ENCODE results near the gene PRR30. TPM values are rescaled to one million over a fixed set of nuclear protein-coding genes. Genes with fewer than 3 reads are reported as not detected.
A peak's percentile ranks its signal among the peaks of the same experiment; 100 is the strongest.

The PRR30 gene
- total RNA-seq, 4 donors from 2014 or later = not detected

- TF ChIP-seq POLR2A (IDR thresholded peaks at IDR 0.05) = no peak
- TF ChIP-seq, protein P1, sequence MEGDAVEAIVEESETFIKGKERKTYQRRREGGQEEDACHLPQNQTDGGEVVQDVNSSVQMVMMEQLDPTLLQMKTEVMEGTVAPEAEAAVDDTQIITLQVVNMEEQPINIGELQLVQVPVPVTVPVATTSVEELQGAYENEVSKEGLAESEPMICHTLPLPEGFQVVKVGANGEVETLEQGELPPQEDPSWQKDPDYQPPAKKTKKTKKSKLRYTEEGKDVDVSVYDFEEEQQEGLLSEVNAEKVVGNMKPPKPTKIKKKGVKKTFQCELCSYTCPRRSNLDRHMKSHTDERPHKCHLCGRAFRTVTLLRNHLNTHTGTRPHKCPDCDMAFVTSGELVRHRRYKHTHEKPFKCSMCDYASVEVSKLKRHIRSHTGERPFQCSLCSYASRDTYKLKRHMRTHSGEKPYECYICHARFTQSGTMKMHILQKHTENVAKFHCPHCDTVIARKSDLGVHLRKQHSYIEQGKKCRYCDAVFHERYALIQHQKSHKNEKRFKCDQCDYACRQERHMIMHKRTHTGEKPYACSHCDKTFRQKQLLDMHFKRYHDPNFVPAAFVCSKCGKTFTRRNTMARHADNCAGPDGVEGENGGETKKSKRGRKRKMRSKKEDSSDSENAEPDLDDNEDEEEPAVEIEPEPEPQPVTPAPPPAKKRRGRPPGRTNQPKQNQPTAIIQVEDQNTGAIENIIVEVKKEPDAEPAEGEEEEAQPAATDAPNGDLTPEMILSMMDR (IDR thresholded peaks at IDR 0.05) = no peak
- Histone ChIP-seq H3K27ac (no peak overlapping the region), H3K36me3 (peaks cover 0 to 21% (median 0%) of the 10 kb centered on the region in 3 donors), H3K4me3 (no peak overlapping the region), H3K9me3 (no peaks in the 10 kb centered on the region), H3K27me3 (no peaks in the 10 kb centered on the region), H3K4me1 (peaks cover 0 to 13% (median 7%) of the 10 kb centered on the region in 4 donors)
- no peak for DNase-seq
These were observed 3.7 kb downstream of the PRR30 start for GRCh38 chr2:27135478-27135955.

- no peak for DNase-seq
- H3K36me3 ChIP-seq = peaks cover 0 to 26% (median 0%) of the 10 kb centered on the region in 3 donors
- H3K27ac ChIP-seq = peak overlapping the region in 3 of 4 donors; percentile 86 to 90 (median 87)
- TF ChIP-seq, protein P1 (IDR thresholded peaks at IDR 0.05) = no peak
- no peak for TF ChIP-seq POLR2A (IDR thresholded peaks at IDR 0.05)
- peak overlapping the region; percentile 81 to 97 (median 90) for H3K4me3 ChIP-seq
- peaks cover 0 to 13% (median 7%) of the 10 kb centered on the region in 4 donors for H3K4me1 ChIP-seq
- no peaks in the 10 kb centered on the region for H3K27me3 ChIP-seq
- H3K9me3 ChIP-seq = no peaks in the 10 kb centered on the region
These were observed 4.3 kb downstream of the PRR30 start for GRCh38 chr2:27134781-27135477.

- H3K9me3 ChIP-seq = no peaks in the 10 kb centered on the region
- peak within 1 kb of the TSS; percentile 81 to 97 (median 90) for H3K4me3 ChIP-seq
- peak; percentile 93 to 99 (median 99) for DNase-seq
- H3K27me3 ChIP-seq = no peaks in the 10 kb centered on the region
- TF ChIP-seq POLR2A (IDR thresholded peaks at IDR 0.05) = peak; percentile 84 to 90
- TF ChIP-seq, protein P1 (IDR thresholded peaks at IDR 0.05) = peak in 1 of 6 experiments; percentile 3
- peaks cover 0 to 13% (median 7%) of the 10 kb centered on the region in 4 donors for H3K4me1 ChIP-seq
- peak within 1 kb of the TSS; percentile 86 to 90 (median 87) for H3K27ac ChIP-seq
- H3K36me3 ChIP-seq = peaks cover 0 to 26% (median 0%) of the 10 kb centered on the region in 3 donors
These were observed 5.1 kb downstream of the PRR30 start, which contains the start of gene PREB for GRCh38 chr2:27133905-27134780. Gene PREB, minus strand, starts transcription at chr2:27134636. Its CDS starts 215 bp downstream, at chr2:27134421.

- no peaks in the 10 kb centered on the region for H3K27me3 ChIP-seq
- H3K36me3 ChIP-seq = peaks cover 0 to 26% (median 0%) of the 10 kb centered on the region in 3 donors
- no peak for TF ChIP-seq POLR2A (IDR thresholded peaks at IDR 0.05)
- TF ChIP-seq, protein P1 (IDR thresholded peaks at IDR 0.05) = no peak
- H3K9me3 ChIP-seq = no peaks in the 10 kb centered on the region
- peak overlapping the region in 3 of 4 donors; percentile 87 to 90 (median 87) for H3K27ac ChIP-seq
- H3K4me3 ChIP-seq = peak overlapping the region; percentile 81 to 97 (median 90)
- DNase-seq = no peak
- H3K4me1 ChIP-seq = peaks cover 0 to 13% (median 7%) of the 10 kb centered on the region in 4 donors
These were observed 5.9 kb downstream of the PRR30 start for GRCh38 chr2:27133195-27133875.

DNA sequence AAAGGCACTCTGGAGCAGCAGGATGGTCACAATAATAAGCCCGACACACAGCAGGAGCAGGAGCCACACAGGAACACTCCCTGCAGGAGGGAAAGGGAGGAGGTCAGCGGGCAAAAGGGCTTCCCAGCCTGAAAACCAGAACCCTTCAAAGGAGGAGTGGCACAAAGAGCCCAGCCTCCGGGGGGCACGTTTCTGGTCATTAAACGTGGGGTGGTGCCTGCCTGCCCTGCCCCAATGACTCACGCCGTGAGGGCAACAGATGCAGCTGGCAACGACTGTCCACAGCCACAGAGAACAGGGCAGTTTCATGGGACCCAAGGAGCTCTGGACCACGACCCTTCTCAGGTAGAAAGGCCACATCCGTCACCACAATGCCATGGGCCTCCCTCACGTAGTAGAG, 7.8 kb downstream of the PRR30 start:
- H3K9me3 ChIP-seq = no peaks in the 10 kb centered on the region
- H3K27me3 ChIP-seq = no peaks in the 10 kb centered on the region
- H3K27ac ChIP-seq = no peak overlapping the region
- H3K4me3 ChIP-seq = no peak overlapping the region
- peaks cover 0 to 26% (median 0%) of the 10 kb centered on the region in 3 donors for H3K36me3 ChIP-seq
- no peak for TF ChIP-seq POLR2A (IDR thresholded peaks at IDR 0.05)
- TF ChIP-seq, protein P1 (IDR thresholded peaks at IDR 0.05) = no peak
- DNase-seq = no peak
- peaks cover 0 to 13% (median 7%) of the 10 kb centered on the region in 4 donors for H3K4me1 ChIP-seq

Measured in Peyer's patch (tissue), 4 donors.